Femur (tissue), 1 donor: ENCODE results near the gene SLC16A2.

Experiments used
- DNase-seq: peaks from one replicate; pipeline ENCODE4 v3.0.0-alpha.2; 2017

The SLC16A2 gene

GRCh38 chrX:74540635-74541249 lies 119.4 kb downstream of the SLC16A2 start:
- DNase-seq: no peak

- DNase-seq: no peak
These were observed 124.7 kb downstream of the SLC16A2 start for GRCh38 chrX:74545880-74546523.

- no peak for DNase-seq
These were observed 125.7 kb downstream of the SLC16A2 start for GRCh38 chrX:74546984-74547383.

GRCh38 chrX:74550295-74550802 lies 129.1 kb downstream of the SLC16A2 start:
- DNase-seq: peak; percentile 90

GRCh38 chrX:74551934-74552333 lies 130.6 kb downstream of the SLC16A2 start:
- no peak for DNase-seq

- DNase-seq: no peak
These were observed 136.1 kb downstream of the SLC16A2 start for GRCh38 chrX:74557378-74557777.

- DNase-seq: no peak
These were observed 156.8 kb downstream of the SLC16A2 start for GRCh38 chrX:74578137-74578536.

- no peak for DNase-seq
These were observed 158.4 kb downstream of the SLC16A2 start for GRCh38 chrX:74579597-74580198.
